Pancreas (tissue), 10 donors: ENCODE data around the gene AIFM2. TPM values are rescaled to one million over a fixed set of nuclear protein-coding genes. Genes with fewer than 3 reads are reported as not detected.
"Not testable (repeated sequence)": the region's sequence is repeated elsewhere in the genome, so short reads cannot be mapped to it uniquely, and the experiment has no call there.

Experiments used
- ATAC-seq, 4 donors: fragments of 200-7000 bp; cut with Tn5 transposase; one replicate each; pipeline versions ENCODE4 v1.8.0 to v1.9.1; 2020; ENCODE audit warnings: mild to moderate bottlenecking in 4 of 4, moderate library complexity in 4 of 4
- DNase-seq, 6 donors: peaks; one replicate each; pipeline ENCODE4 v3.0.0-alpha.2; 2020
- FAIRE-seq: peaks from 2 replicates; lab custom pipeline; 2012; peaks lifted over from hg19 to GRCh38; lab: Jason Lieb, UNC
- H3K27ac ChIP-seq, 4 donors: fragments of 200-600 bp; sonication (generic); 1 replicate in 3 of 4; 2 replicates in 1 of 4; pipeline versions ENCODE4 v1.5.0 to v1.8.0; 2020
- H3K27me3 ChIP-seq, 4 donors: fragments of 200-600 bp; one replicate each; pipeline ENCODE4 v1.8.0; 2021
- H3K36me3 ChIP-seq, 3 donors: fragments of 200-600 bp; sonication (generic) in 1 of 3; one replicate each; pipeline versions ENCODE4 v1.5.0 to v1.8.0; 2020 to 2021
- H3K4me1 ChIP-seq, 3 donors: fragments of 200-600 bp; one replicate each; pipeline ENCODE4 v1.8.0; 2021
- H3K4me3 ChIP-seq, 4 donors: fragments of 200-600 bp; sonication (generic) in 2 of 4; one replicate each; pipeline versions ENCODE4 v1.5.0 to v1.8.0; 2020 to 2021
- H3K9me3 ChIP-seq, 4 donors: fragments of 200-600 bp; one replicate each; pipeline ENCODE4 v1.8.0; 2021
- CTCF ChIP-seq, 4 donors: fragments of 200-600 bp; sonication (generic) in 3 of 4; IDR thresholded peaks; one replicate each; pipeline versions ENCODE4 v1.5.0 to v1.8.0; 2021; ENCODE audit warnings: antibody characterized with exemption in 4 of 4
- WGBS, 2 donors: extraction: QIAGEN DNeasy Blood & Tissue Kit; methylation state at CpG; one replicate each; pipeline ENCODE4 v1.1.7; 2013; 5-methylcytosine and 5-hydroxymethylcytosine counted together
- intact Hi-C, 3 donors: fragments of 100-400 bp; cut with DNase I; formaldehyde crosslinking; loops; one replicate each; pipeline versions ENCODE4 v1.11.1 to v1.14.2; 2022
- polyA plus RNA-seq, 2 donors: library from polyadenylated mRNA; stranded (reverse); fragments of 200-250 nt; gene quantifications; one replicate each; pipeline ENCODE4 v1.2.3, GENCODE V29; 2013
- total RNA-seq, 6 donors: library from RNA; stranded (reverse); fragmentation: NEBNext Ultra II Directional in 4 of 6; extraction: Animal tissue kit (Norgen Biotek cat#: 25700) in 4 of 6; gene quantifications; one replicate each; pipeline versions ENCODE4 v1.2.1 to v1.2.4, GENCODE V29; 2021 to 2023
- donor health status: healthy with polysubstance abuse.
- donor health status: DM: no; HTN: no; CAD: no; lungs with moderate emphysema.
- donor health status: DM: no; HTN: no; CAD: no.
- donor health status: control.
- donor health status: control.
- donor health status: Bipolar disorder and iron deficiency.
- donor health status: DM: yes; HTN: yes; CAD: no.
- donor health status: DM: no; HTN: no; CAD: no.
- donor health status: DM: no; HTN: no; CAD: no.
- donor health status: DM: yes; HTN: yes; CAD: no.

The AIFM2 gene
- total and polyA plus RNA-seq, 8 donors: 2.0 to 5.0 (median 3.6) TPM

- WGBS, 2 donors: 96 to 97% methylated on average over 22 of the region's 22 CpGs
- H3K4me3 ChIP-seq: no peak overlapping the region
- TF ChIP-seq CTCF (IDR thresholded peaks at IDR 0.05): no peak
- H3K4me1 ChIP-seq: no peaks in the 10 kb centered on the region
- FAIRE-seq: no peak
- no peak for ATAC-seq
- no peak for DNase-seq
- H3K9me3 ChIP-seq: no peaks in the 10 kb centered on the region
- no peak overlapping the region for H3K27ac ChIP-seq
- no peaks in the 10 kb centered on the region for H3K27me3 ChIP-seq
- H3K36me3 ChIP-seq: peaks cover 0 to 10% (median 0%) of the 10 kb centered on the region in 3 donors
- intact Hi-C loops: no loop called here
Observed at GRCh38 chr10:70111496-70111895, 21.1 kb downstream of the AIFM2 start.

- 74 to 78% methylated on average over 18 of the region's 18 CpGs for WGBS, 2 donors
- DNase-seq: peak in 1 of 6 donors; percentile 30
- Histone ChIP-seq H3K9me3 (no peaks in the 10 kb centered on the region), H3K27me3 (no peaks in the 10 kb centered on the region), H3K4me3 (no peak overlapping the region), H3K4me1 (no peaks in the 10 kb centered on the region), H3K27ac (no peak overlapping the region), H3K36me3 (peaks cover 0 to 10% (median 0%) of the 10 kb centered on the region in 3 donors)
- intact Hi-C loops: no loop called here
- TF ChIP-seq CTCF (IDR thresholded peaks at IDR 0.05): no peak
- no peak for FAIRE-seq
- ATAC-seq: peak; percentile 53 to 80 (median 70)
Observed at GRCh38 chr10:70109064-70109729, 23.4 kb downstream of the AIFM2 start.

- Histone ChIP-seq H3K27me3 (no peaks in the 10 kb centered on the region), H3K36me3 (peaks cover 0 to 3% (median 0%) of the 10 kb centered on the region in 3 donors), H3K27ac (no peak overlapping the region), H3K9me3 (no peaks in the 10 kb centered on the region), H3K4me1 (no peaks in the 10 kb centered on the region), H3K4me3 (no peak overlapping the region)
- FAIRE-seq (no peak), ATAC-seq (peak in 1 of 4 donors; percentile 42), DNase-seq (peak in 1 of 6 donors; percentile 55)
- WGBS, 2 donors: 79 to 84% methylated on average over 22 of the region's 22 CpGs
- intact Hi-C loops: no loop called here
- peak in 3 of 4 donors; percentile 8 to 18 (median 12) for TF ChIP-seq CTCF (IDR thresholded peaks at IDR 0.05)
Observed at GRCh38 chr10:70106958-70107791, 25.4 kb downstream of the AIFM2 start.

GRCh38 chr10:70101668-70102067 lies 31.0 kb downstream of the AIFM2 start:
- WGBS, 2 donors: 67 to 78% methylated on average over 3 of the region's 3 CpGs
- Histone ChIP-seq H3K36me3 (no peaks in the 10 kb centered on the region), H3K4me1 (no peaks in the 10 kb centered on the region), H3K27ac (no peak overlapping the region), H3K4me3 (no peak overlapping the region), H3K27me3 (no peaks in the 10 kb centered on the region), H3K9me3 (no peaks in the 10 kb centered on the region)
- no peak for TF ChIP-seq CTCF (IDR thresholded peaks at IDR 0.05)
- intact Hi-C loops: no loop called here
- DNase-seq (no peak), FAIRE-seq (no peak), ATAC-seq (no peak)

- 86 to 88% methylated on average over 11 of the region's 11 CpGs for WGBS, 2 donors
- FAIRE-seq, ATAC-seq, H3K4me3 ChIP-seq, H3K9me3 ChIP-seq, H3K4me1 ChIP-seq, H3K36me3 ChIP-seq, H3K27ac ChIP-seq, intact Hi-C loops, H3K27me3 ChIP-seq, DNase-seq: not testable (repeated sequence)
Observed at GRCh38 chr10:70101068-70101562, 31.5 kb downstream of the AIFM2 start.
